ENCODE results near the gene HIGD1A.

DNA sequence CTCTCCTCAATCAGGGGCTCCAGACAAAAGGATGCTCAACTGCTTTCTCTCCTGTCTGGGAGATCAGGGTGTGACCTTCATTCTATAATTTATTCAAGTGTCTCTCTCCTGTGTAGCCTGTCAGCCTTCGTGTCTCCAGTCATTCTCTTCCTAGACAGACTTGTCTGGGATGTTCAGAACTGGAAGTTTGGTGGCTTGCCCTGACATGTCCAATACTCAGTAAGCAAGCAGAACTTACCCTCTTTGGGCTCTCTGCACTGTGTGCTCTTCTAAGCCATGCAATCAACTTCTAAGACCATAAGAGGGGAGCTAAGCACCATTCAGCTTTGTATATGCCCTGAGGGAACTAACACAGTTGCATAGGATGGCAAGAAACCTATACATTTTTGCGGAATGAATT is 19.1 kb upstream of the HIGD1A start:
- TF ChIP-seq EP300 (IDR thresholded peaks at IDR 0.05; ENCODE audit: low read length) (no peak), ZNF232 (CRISPR knock-in tag; IDR thresholded peaks at IDR 0.05) (no peak)
- TF ChIP-seq, protein P1, sequence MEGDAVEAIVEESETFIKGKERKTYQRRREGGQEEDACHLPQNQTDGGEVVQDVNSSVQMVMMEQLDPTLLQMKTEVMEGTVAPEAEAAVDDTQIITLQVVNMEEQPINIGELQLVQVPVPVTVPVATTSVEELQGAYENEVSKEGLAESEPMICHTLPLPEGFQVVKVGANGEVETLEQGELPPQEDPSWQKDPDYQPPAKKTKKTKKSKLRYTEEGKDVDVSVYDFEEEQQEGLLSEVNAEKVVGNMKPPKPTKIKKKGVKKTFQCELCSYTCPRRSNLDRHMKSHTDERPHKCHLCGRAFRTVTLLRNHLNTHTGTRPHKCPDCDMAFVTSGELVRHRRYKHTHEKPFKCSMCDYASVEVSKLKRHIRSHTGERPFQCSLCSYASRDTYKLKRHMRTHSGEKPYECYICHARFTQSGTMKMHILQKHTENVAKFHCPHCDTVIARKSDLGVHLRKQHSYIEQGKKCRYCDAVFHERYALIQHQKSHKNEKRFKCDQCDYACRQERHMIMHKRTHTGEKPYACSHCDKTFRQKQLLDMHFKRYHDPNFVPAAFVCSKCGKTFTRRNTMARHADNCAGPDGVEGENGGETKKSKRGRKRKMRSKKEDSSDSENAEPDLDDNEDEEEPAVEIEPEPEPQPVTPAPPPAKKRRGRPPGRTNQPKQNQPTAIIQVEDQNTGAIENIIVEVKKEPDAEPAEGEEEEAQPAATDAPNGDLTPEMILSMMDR (IDR thresholded peaks at IDR 0.05 in 2 of 3, conservative IDR thresholded peaks at IDR 0.05 in 1 of 3; ENCODE audit: insufficient read depth in 2 of 3, low read depth in 1 of 3, low read length in 3 of 3) = no peak
